Measurements from ENCODE around the gene STUM.

The STUM gene

DNA sequence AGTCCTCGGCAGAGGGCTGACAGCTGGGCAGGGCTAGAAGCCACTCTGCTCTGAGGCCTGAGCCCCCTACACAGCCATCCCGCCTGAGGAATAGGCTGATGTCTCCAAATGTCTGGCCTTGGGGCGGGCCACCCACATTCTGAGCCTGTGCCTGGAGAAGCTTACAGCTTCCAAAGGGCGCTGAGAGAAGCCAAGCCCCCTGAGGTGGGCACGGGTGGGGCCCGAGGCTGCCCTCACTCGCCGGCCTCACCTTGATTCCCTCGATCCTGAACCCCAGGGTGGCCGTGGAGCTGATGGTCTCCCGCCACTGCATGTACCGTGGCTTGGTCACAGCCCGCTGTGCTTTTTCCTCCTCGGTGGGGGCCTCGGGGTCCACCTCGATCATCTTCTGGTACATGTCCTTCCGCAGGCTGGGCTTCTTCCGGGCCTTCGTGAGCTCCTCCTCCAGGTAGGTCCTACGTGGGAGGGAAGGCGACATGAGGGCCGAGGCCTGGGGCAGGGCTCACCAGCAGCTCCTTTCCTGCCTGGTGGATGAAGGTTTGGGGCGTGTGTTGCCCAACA is 93.2 kb downstream of the STUM start:
- ATAC-seq (ENCODE audit: low read depth) (no peak), DNase-seq (ENCODE audit: low spot score) (no peak)
- Histone ChIP-seq H3K9me3 (ENCODE audit: severe bottlenecking) (no peaks in the 10 kb centered on the region), H3K27ac (ENCODE audit: poor library complexity, severe bottlenecking) (no peak overlapping the region), H3K4me3 (ENCODE audit: severe bottlenecking) (no peak overlapping the region), H3K4me1 (ENCODE audit: insufficient read depth, poor library complexity, severe bottlenecking) (no peaks in the 10 kb centered on the region), H3K36me3 (ENCODE audit: low read depth) (no peaks in the 10 kb centered on the region), H3K27me3 (ENCODE audit: insufficient read depth, poor library complexity, severe bottlenecking) (no peaks in the 10 kb centered on the region)
- TF ChIP-seq, protein P1, sequence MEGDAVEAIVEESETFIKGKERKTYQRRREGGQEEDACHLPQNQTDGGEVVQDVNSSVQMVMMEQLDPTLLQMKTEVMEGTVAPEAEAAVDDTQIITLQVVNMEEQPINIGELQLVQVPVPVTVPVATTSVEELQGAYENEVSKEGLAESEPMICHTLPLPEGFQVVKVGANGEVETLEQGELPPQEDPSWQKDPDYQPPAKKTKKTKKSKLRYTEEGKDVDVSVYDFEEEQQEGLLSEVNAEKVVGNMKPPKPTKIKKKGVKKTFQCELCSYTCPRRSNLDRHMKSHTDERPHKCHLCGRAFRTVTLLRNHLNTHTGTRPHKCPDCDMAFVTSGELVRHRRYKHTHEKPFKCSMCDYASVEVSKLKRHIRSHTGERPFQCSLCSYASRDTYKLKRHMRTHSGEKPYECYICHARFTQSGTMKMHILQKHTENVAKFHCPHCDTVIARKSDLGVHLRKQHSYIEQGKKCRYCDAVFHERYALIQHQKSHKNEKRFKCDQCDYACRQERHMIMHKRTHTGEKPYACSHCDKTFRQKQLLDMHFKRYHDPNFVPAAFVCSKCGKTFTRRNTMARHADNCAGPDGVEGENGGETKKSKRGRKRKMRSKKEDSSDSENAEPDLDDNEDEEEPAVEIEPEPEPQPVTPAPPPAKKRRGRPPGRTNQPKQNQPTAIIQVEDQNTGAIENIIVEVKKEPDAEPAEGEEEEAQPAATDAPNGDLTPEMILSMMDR (IDR thresholded peaks at IDR 0.05; ENCODE audit: poor library complexity, severe bottlenecking) = no peak

DNA sequence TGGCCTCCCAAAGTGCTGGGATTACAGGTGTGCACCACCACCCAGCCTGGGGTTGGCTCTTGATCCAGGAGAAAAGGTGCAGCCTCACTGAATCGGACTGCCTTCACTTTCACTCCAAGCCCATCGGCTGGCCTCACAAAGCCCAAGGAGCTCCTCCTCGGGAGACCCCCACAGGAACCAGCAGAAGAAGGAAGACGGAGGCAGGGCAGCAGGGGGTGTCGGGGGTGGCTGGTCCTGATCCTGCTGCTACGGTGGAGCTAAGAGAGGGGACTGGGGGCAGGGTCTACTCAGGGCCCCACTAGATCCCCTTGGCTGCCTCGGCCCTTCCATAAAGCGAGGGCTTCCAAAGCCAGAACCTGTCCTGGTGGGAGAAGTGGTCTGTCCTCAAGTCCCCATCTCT is 93.9 kb downstream of the STUM start:
- H3K4me1 ChIP-seq (ENCODE audit: insufficient read depth, poor library complexity, severe bottlenecking) = no peaks in the 10 kb centered on the region
- DNase-seq (ENCODE audit: low spot score) = no peak
- TF ChIP-seq, protein P1 (IDR thresholded peaks at IDR 0.05; ENCODE audit: poor library complexity, severe bottlenecking) = no peak
- no peak overlapping the region for H3K4me3 ChIP-seq (ENCODE audit: severe bottlenecking)
- no peaks in the 10 kb centered on the region for H3K27me3 ChIP-seq (ENCODE audit: insufficient read depth, poor library complexity, severe bottlenecking)
- H3K9me3 ChIP-seq (ENCODE audit: severe bottlenecking) = no peaks in the 10 kb centered on the region
- ATAC-seq (ENCODE audit: low read depth) = no peak
- H3K36me3 ChIP-seq (ENCODE audit: low read depth) = no peaks in the 10 kb centered on the region
- no peak overlapping the region for H3K27ac ChIP-seq (ENCODE audit: poor library complexity, severe bottlenecking)

DNA sequence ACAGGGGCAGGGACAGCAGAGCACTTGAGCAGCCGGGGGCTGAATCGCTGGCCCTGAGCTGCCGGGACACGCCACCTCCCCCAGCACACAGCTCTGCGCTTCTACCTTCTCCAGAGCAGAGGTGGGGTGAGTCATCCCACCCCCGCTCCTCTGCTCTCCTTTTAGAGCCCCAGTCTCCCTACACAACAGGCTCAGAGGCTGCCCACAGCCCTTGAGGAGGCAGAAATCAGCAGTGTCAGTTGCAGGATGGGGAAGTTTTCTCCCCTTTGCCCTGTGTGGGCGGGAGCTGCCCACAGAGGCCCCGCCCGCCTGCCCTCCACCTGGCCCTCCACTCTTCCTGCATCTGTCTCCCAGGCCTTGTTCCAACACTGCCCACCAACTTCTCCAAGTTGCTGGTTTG is 94.6 kb downstream of the STUM start:
- TF ChIP-seq, protein P1 (IDR thresholded peaks at IDR 0.05; ENCODE audit: poor library complexity, severe bottlenecking) = no peak
- no peaks in the 10 kb centered on the region for H3K9me3 ChIP-seq (ENCODE audit: severe bottlenecking)
- DNase-seq (ENCODE audit: low spot score) (no peak), ATAC-seq (ENCODE audit: low read depth) (peak; percentile 96)
- no peak overlapping the region for H3K27ac ChIP-seq (ENCODE audit: poor library complexity, severe bottlenecking)
- no peaks in the 10 kb centered on the region for H3K36me3 ChIP-seq (ENCODE audit: low read depth)
- no peaks in the 10 kb centered on the region for H3K27me3 ChIP-seq (ENCODE audit: insufficient read depth, poor library complexity, severe bottlenecking)
- no peaks in the 10 kb centered on the region for H3K4me1 ChIP-seq (ENCODE audit: insufficient read depth, poor library complexity, severe bottlenecking)
- no peak overlapping the region for H3K4me3 ChIP-seq (ENCODE audit: severe bottlenecking)

DNA sequence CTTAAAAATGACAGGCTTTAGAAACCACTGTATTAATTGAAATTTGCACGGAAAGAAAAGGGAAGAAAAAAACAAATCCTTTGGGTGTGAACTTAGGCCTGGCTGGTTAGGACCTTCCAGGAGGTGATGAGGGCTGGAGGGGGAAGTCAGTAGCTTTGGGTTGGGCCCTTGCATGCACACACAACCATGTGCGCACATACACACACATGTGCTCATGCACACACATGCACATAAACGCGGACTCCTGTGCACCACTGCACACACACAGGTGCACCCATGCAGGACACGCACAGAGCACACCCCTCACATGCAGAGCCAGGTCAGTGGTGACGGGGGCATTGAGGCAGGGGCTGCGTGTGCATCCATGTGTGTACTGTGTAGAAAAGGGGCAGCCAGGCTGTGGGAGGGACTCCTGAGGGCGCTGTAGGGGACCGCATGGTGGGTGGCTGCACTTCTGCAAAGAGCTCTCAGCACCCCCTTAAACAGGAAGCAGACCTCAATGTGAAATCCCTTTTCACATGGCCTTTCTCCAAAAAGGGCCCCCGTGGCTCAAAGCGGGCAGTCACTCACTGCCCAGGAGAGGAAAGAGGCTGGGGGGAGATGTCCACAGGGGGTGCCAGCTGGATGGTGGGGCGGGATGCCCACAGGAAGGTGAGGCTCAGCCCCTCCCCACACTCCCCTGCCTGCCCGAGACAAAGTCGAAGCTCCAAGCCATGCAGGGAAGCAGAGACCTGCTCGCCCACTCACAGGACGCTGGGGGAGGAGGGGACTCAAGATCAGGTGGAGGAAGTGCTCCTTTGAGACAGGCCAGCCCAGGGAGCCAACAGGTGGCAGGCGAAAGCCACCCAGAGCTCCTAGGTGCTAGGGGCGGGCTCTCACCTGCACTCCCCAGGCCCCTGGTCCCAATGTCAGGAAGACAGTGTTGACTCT is 95.3 kb downstream of the STUM start:
- no peaks in the 10 kb centered on the region for H3K4me1 ChIP-seq (ENCODE audit: insufficient read depth, poor library complexity, severe bottlenecking)
- no peaks in the 10 kb centered on the region for H3K27me3 ChIP-seq (ENCODE audit: insufficient read depth, poor library complexity, severe bottlenecking)
- H3K27ac ChIP-seq (ENCODE audit: poor library complexity, severe bottlenecking) = no peak overlapping the region
- H3K4me3 ChIP-seq (ENCODE audit: severe bottlenecking) = no peak overlapping the region
- H3K9me3 ChIP-seq (ENCODE audit: severe bottlenecking) = no peaks in the 10 kb centered on the region
- TF ChIP-seq, protein P1 (IDR thresholded peaks at IDR 0.05; ENCODE audit: poor library complexity, severe bottlenecking) = no peak
- ATAC-seq (ENCODE audit: low read depth) (no peak), DNase-seq (ENCODE audit: low spot score) (no peak)
- H3K36me3 ChIP-seq (ENCODE audit: low read depth) = no peaks in the 10 kb centered on the region
